OCI-LY1 (cell line): ENCODE results near the gene DUSP5.

ENCODE experiments used
- H2AFZ ChIP-seq: fragments of 200-600 bp; sonication (generic), shearing (Covaris generic); 2 replicates; pipeline ENCODE4 v1.6.0; 2014; ENCODE audit warnings: antibody characterized with exemption, mild to moderate bottlenecking, low read length
- H3F3A ChIP-seq: fragments of 200-600 bp; sonication (generic), shearing (Covaris generic); 2 replicates; pipeline ENCODE4 v1.6.0; 2014; ENCODE audit warnings: mild to moderate bottlenecking, antibody characterized with exemption, low read length, moderate library complexity; ENCODE audit not compliant: insufficient read depth
- H3K27ac ChIP-seq: fragments of 200-600 bp; sonication (generic); 2 replicates; pipeline ENCODE4 v1.5.1; 2014; ENCODE audit warnings: low read length, mixed run types, mild to moderate bottlenecking, low read depth; ENCODE audit not compliant: poor library complexity, severe bottlenecking
- H3K27me3 ChIP-seq: fragments of 200-600 bp; sonication (generic); 2 replicates; pipeline ENCODE4 v1.6.0; 2014; ENCODE audit warnings: antibody characterized with exemption, mild to moderate bottlenecking, low read length, moderate library complexity; ENCODE audit not compliant: insufficient read depth
- H3K36me3 ChIP-seq: fragments of 200-600 bp; sonication (generic); 2 replicates; pipeline ENCODE4 v1.6.1; 2014; ENCODE audit warnings: mild to moderate bottlenecking, antibody characterized with exemption, low read length, moderate library complexity, mixed read lengths; ENCODE audit not compliant: insufficient read depth
- H3K4me1 ChIP-seq: fragments of 200-600 bp; sonication (generic); 2 replicates; pipeline ENCODE4 v1.5.1; 2014; ENCODE audit warnings: mild to moderate bottlenecking, low read length, moderate library complexity; ENCODE audit not compliant: insufficient read depth, severe bottlenecking
- H3K4me2 ChIP-seq: fragments of 200-600 bp; sonication (generic), shearing (Covaris generic); 2 replicates; pipeline ENCODE4 v1.6.1; 2014; ENCODE audit warnings: low read length
- H3K4me3 ChIP-seq: fragments of 200-600 bp; sonication (generic); 2 replicates; pipeline ENCODE4 v1.5.1; 2014; ENCODE audit warnings: low read length, low read depth, mild to moderate bottlenecking, mixed read lengths; ENCODE audit not compliant: poor library complexity, severe bottlenecking
- H3K79me2 ChIP-seq: fragments of 200-600 bp; shearing (Covaris generic); 2 replicates; pipeline ENCODE4 v1.6.1; 2016; ENCODE audit warnings: mixed run types, low read length, mixed read lengths; ENCODE audit not compliant: insufficient read depth
- H3K9ac ChIP-seq: fragments of 200-600 bp; sonication (generic), shearing (Covaris generic); 2 replicates; pipeline ENCODE4 v1.6.1; 2014; ENCODE audit warnings: mild to moderate bottlenecking, low read length, mixed read lengths
- H3K9me2 ChIP-seq: fragments of 200-600 bp; sonication (generic), shearing (Covaris generic); 2 replicates; pipeline ENCODE4 v1.6.1; 2014; ENCODE audit warnings: low read depth, mild to moderate bottlenecking, low read length, mixed read lengths
- H3K9me3 ChIP-seq: fragments of 200-600 bp; shearing (Covaris generic); 2 replicates; pipeline ENCODE4 v1.6.1; 2014; ENCODE audit warnings: low read length, mixed read lengths
- H4K20me1 ChIP-seq: fragments of 200-600 bp; sonication (generic), shearing (Covaris generic); 2 replicates; pipeline ENCODE4 v1.6.0; 2016; ENCODE audit warnings: mild to moderate bottlenecking, low read length; ENCODE audit not compliant: insufficient read depth
- EZH2 ChIP-seq: fragments of 200-600 bp; sonication (generic), shearing (Covaris generic); IDR thresholded peaks from 2 replicates; pipeline ENCODE4 v1.8.0; 2017; ENCODE audit warnings: borderline replicate concordance, mixed run types, mild to moderate bottlenecking, antibody characterized with exemption, low read length, moderate library complexity, mixed read lengths
- TF ChIP-seq, protein P1 (sequence below): fragments of 200-600 bp; sonication (generic), shearing (Covaris generic); IDR thresholded peaks from 2 replicates; pipeline ENCODE4 v1.5.1; 2017; ENCODE audit warnings: mild to moderate bottlenecking, antibody characterized with exemption, low read length, moderate library complexity, mixed read lengths

The DUSP5 gene

DNA sequence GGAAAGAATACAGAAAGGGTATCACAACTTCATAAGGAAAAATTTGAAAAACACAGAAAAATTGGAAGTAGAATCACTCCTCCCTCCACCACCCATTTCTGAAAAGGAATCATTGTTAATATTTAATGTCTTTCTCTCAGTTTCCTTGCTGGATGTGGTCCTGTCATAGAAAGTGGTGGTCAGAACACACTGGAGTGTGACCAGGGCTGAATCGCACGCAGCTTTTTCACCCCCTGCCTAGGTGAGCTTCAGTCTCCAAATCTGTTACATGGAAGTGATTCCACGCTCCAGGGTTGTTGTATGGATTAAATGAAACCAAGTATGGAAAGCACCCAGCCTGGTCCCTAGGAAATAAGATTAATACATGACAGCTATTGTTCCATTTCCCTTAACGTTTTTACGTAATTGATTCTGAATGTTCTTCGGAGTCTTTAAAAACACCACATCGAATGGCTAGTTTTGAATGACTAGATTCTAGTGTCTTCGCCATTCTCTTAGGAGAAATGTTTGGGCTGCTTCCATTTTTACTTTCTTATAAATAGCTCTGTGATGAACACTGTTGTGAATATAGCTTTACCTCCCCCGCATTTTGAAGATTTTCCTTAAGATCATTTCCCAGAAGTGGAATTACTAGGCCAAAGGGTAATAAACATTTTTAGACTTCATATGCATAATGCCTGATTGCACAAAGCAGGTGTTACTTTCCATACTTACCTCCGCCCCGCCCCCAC is 10.9 kb upstream of the DUSP5 start:
- Histone ChIP-seq H3K36me3 (no peaks in the 10 kb centered on the region), H3K9me3 (no peaks in the 10 kb centered on the region), H3K9me2 (no peaks in the 10 kb centered on the region), H2AFZ (no peak overlapping the region), H3K9ac (no peak overlapping the region), H3K27ac (no peak overlapping the region), H3K4me3 (no peak overlapping the region), H4K20me1 (no peaks in the 10 kb centered on the region), H3K27me3 (peaks cover 4% of the 10 kb centered on the region), H3K4me1 (no peaks in the 10 kb centered on the region), H3F3A (no peaks in the 10 kb centered on the region), H3K4me2 (no peak overlapping the region), H3K79me2 (no peaks in the 10 kb centered on the region)
- no peak for TF ChIP-seq EZH2
- TF ChIP-seq, protein P1, sequence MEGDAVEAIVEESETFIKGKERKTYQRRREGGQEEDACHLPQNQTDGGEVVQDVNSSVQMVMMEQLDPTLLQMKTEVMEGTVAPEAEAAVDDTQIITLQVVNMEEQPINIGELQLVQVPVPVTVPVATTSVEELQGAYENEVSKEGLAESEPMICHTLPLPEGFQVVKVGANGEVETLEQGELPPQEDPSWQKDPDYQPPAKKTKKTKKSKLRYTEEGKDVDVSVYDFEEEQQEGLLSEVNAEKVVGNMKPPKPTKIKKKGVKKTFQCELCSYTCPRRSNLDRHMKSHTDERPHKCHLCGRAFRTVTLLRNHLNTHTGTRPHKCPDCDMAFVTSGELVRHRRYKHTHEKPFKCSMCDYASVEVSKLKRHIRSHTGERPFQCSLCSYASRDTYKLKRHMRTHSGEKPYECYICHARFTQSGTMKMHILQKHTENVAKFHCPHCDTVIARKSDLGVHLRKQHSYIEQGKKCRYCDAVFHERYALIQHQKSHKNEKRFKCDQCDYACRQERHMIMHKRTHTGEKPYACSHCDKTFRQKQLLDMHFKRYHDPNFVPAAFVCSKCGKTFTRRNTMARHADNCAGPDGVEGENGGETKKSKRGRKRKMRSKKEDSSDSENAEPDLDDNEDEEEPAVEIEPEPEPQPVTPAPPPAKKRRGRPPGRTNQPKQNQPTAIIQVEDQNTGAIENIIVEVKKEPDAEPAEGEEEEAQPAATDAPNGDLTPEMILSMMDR, result no peak

DNA sequence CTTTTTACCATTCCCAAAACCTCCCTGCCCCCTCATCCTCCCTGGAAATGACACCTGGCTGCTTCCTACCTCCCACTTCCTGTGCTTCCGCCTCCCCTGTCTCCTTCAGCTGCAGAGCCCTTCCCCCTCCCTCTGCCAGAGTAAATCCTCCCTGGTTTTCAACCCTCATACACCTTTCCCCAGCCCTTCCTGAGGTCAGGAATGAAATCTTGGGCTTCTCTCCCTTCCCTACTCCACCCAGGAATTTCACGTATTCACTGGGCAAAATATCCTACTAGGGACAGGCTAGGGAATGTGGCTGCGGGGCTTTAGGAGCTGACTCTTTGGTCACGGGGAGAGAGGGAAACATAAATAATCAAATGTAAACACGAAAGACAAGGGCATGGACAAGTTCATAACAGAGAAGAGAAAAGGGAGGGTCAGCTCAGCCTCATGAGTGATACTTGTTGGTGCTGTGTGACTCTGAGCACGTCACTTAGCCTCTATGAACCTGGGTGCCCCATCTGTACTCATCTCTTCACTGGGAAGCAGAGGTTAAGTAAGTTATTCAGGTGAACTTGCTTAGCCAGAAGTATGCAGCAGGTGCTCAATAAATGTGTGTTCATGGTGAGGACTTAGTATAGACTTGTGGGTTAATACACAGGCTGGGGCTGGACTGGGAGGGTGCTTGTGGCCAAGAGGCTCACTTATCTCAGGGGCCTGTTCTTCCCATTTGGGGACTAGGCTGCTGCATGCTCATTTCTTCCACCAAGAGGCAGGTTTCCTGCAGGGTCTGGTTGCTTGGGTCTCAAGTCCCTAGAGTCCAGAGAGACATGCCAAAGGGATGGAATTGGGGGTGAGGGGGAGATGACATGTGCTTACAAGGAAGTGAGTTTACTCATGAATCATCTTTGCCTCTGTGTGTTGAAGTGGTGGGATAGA is 10.0 kb upstream of the DUSP5 start:
- Histone ChIP-seq H3F3A (no peaks in the 10 kb centered on the region), H3K4me2 (no peak overlapping the region), H3K27ac (no peak overlapping the region), H4K20me1 (no peaks in the 10 kb centered on the region), H3K4me1 (peaks cover 8% of the 10 kb centered on the region), H3K27me3 (peaks cover 4% of the 10 kb centered on the region), H3K9ac (no peak overlapping the region), H2AFZ (no peak overlapping the region), H3K4me3 (no peak overlapping the region), H3K36me3 (no peaks in the 10 kb centered on the region), H3K9me3 (no peaks in the 10 kb centered on the region), H3K79me2 (no peaks in the 10 kb centered on the region), H3K9me2 (no peaks in the 10 kb centered on the region)
- TF ChIP-seq, protein P1, result no peak
- no peak for TF ChIP-seq EZH2

DNA sequence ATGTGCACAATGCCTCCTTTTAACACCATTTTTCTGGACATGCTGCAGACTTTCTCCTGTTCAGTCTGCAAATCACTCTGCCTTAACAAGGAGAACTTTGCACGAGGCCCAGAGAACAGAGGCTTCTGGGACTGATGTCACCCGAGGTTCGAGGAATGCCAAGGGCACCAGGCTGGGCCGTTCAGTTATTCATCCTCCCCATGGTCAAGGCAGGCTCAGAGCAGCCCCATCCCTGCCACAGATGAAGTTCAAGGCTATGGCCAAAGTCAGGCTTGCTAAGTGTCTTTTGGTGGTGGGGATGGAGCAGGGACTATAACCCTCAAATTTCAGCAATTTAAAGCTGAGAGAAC is 9.4 kb upstream of the DUSP5 start:
- Histone ChIP-seq H3K9me2 (no peaks in the 10 kb centered on the region), H3K4me1 (peaks cover 9% of the 10 kb centered on the region), H3K27ac (no peak overlapping the region), H3K36me3 (no peaks in the 10 kb centered on the region), H3K4me3 (no peak overlapping the region), H2AFZ (no peak overlapping the region), H4K20me1 (no peaks in the 10 kb centered on the region), H3K27me3 (peaks cover 4% of the 10 kb centered on the region; the same call in 1 of the 2 replicates), H3K9ac (no peak overlapping the region), H3K9me3 (no peaks in the 10 kb centered on the region), H3K79me2 (no peaks in the 10 kb centered on the region), H3K4me2 (no peak overlapping the region), H3F3A (no peaks in the 10 kb centered on the region)
- no peak for TF ChIP-seq EZH2
- TF ChIP-seq, protein P1, result no peak
